Rectal smooth muscle tissue (tissue), 1 donor: ENCODE data around the gene CALM1.
"Not testable (repeated sequence)": the region's sequence is repeated elsewhere in the genome, so short reads cannot be mapped to it uniquely, and the experiment has no call there.

Source experiments
- H3K27ac ChIP-seq: one replicate; pipeline ENCODE4 v1.7.0; 2013; ENCODE audit warnings: low read depth, low read length, inconsistent platforms
- H3K27me3 ChIP-seq: one replicate; pipeline ENCODE4 v1.7.0; 2013; ENCODE audit warnings: low read length; ENCODE audit not compliant: control insufficient read depth, insufficient read depth
- H3K36me3 ChIP-seq: one replicate; pipeline ENCODE4 v1.7.0; 2013; ENCODE audit warnings: low read length; ENCODE audit not compliant: control insufficient read depth, insufficient read depth
- H3K4me1 ChIP-seq: one replicate; pipeline ENCODE4 v1.7.0; 2013; ENCODE audit warnings: low read length; ENCODE audit not compliant: control insufficient read depth, insufficient read depth
- H3K4me3 ChIP-seq: one replicate; pipeline ENCODE4 v1.7.0; 2013; ENCODE audit warnings: low read length
- H3K9ac ChIP-seq: one replicate; pipeline ENCODE4 v1.7.0; 2013; ENCODE audit warnings: low read length

The CALM1 gene

DNA sequence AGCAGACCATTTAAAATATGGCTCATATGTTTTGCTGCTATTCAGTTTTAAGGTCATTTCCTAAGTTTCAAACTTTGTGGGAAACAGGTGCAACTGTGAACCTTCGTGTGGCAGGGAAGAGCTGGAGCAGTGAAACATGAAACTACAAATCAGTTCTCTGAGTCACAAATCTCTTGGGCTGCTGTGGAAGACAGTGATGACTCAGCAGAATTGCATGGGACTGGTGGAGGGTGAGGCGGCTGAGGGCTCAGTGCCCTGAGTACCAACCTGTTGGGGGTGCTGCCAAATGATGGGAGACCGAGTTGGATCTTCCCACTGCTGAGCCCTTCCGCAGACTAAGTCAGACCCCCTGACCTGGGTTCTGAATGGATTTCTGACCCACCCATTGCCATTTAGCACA is 8.4 kb upstream of the CALM1 start:
- no peak overlapping the region for H3K9ac ChIP-seq
- no peak overlapping the region for H3K4me3 ChIP-seq
- H3K27ac ChIP-seq, result no peak overlapping the region
- H3K27me3 ChIP-seq, result no peaks in the 10 kb centered on the region
- H3K36me3 ChIP-seq, result no peaks in the 10 kb centered on the region
- peaks cover 11% of the 10 kb centered on the region for H3K4me1 ChIP-seq

DNA sequence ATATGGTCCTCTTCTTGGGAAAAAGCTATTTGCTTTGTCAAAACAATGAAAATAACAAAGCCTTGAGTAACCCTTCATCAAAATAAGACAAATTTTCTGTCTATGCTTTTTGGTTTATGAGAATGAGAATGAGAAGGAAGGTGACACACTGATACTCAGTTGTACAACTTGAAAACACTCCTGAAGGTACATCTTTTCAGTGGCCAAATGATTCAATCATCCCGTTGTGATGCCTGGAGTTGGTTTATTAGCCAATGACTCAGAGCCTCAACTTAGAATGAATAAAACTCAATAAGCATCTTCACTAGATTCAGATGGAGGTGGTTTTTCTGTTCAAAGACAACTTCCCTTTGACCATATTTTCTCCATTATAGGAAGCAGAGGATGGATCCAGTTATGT is 7.8 kb upstream of the CALM1 start:
- no peaks in the 10 kb centered on the region for H3K27me3 ChIP-seq
- H3K4me1 ChIP-seq, result peaks cover 9% of the 10 kb centered on the region
- no peak overlapping the region for H3K9ac ChIP-seq
- H3K36me3 ChIP-seq, result no peaks in the 10 kb centered on the region
- H3K4me3 ChIP-seq, result no peak overlapping the region
- H3K27ac ChIP-seq, result no peak overlapping the region

DNA sequence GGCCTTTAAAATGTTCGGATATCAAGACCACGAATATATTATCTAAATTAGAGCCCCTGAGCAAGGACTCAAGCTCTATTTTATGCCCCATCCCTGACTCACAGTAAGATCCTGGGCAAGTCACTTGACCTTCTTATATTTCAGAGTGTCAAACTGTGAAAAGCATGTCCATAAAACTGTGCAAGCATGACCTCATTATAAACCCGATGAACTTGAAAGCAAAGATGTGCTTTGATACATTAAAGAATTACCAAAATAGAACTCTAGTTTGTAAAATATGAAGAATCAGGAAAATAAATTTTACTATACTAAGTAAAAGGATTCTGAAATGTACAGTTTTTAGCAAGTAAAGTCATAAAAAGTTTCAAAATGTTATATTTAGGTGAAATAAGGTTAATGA is 2.9 kb upstream of the CALM1 start:
- Histone ChIP-seq H3K27ac (no peak overlapping the region), H3K4me3 (no peak overlapping the region), H3K4me1 (no peaks in the 10 kb centered on the region), H3K9ac (no peak overlapping the region), H3K36me3 (no peaks in the 10 kb centered on the region), H3K27me3 (no peaks in the 10 kb centered on the region)

DNA sequence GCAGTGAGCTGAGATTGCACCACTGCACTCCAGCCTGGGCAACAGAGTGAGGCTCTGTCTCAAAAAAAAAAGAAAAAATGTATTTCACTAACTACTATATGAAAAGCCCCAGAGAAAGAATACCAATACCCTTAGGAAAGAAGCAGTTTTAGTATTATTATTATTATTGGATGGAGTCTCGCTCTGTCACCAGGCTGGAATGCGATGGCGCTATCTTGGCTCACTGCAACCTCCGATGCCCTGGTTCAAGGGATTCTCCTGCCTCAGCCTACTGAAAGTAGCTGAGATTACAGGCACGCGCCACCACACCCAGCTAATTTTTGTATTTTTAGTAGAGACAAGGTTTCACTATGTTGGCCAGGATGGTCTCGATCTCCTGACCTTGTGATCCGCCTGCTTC is 2.0 kb upstream of the CALM1 start:
- not testable (repeated sequence) for H3K36me3 ChIP-seq, H3K4me1 ChIP-seq, H3K27ac ChIP-seq, H3K9ac ChIP-seq, H3K4me3 ChIP-seq, H3K27me3 ChIP-seq

DNA sequence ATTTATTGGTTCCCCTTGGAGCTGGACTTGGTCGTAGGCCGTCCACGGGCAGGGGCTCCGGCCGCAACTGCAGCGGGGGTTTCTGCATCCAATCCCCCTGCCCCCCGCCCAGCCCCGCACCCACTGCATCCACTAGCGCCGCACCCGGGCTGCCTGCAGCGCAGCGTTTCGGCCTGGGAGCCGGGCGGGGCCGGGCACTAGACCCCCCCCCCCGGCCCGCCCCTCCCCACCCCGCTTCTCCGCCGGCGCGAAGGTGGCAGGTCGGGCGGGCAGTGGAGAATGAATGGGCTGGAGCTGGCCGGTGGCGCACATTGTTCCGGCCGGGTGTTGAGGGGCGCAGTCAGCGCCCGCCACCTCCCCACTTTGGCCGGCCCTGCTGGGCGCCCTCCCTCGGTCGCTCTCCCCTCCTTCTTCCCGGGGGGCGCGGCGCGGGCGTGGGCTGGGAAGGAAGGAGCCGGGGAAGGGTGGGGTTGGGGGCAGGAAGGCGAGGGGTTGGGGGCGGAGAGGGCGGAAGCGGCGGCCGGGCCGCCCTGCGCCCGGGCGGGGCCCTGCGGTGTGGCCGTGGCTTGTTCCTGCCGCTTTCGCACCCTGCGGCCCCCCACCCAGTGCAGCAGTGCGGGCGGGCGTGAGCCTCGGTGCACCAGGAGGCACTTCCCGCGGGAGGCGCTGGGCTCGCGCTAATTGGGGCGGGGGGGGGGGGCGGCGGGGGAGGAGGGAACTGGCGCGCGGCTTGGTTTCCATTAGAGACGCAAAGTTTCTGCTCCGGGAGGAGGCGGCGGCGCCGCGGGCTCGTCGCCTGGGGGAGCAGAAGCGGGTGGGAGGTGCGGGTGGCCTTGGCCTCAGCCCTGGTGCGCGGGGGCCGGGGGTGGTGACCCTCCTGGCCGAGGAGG is 841 bp downstream of the CALM1 start:
- peaks cover 21% of the 10 kb centered on the region for H3K36me3 ChIP-seq
- peak overlapping the region; percentile 89 for H3K4me3 ChIP-seq
- H3K4me1 ChIP-seq, result peaks cover 30% of the 10 kb centered on the region
- H3K27me3 ChIP-seq, result no peaks in the 10 kb centered on the region
- peak overlapping the region; percentile 97 for H3K9ac ChIP-seq
- H3K27ac ChIP-seq, result peak overlapping the region; percentile 88

DNA sequence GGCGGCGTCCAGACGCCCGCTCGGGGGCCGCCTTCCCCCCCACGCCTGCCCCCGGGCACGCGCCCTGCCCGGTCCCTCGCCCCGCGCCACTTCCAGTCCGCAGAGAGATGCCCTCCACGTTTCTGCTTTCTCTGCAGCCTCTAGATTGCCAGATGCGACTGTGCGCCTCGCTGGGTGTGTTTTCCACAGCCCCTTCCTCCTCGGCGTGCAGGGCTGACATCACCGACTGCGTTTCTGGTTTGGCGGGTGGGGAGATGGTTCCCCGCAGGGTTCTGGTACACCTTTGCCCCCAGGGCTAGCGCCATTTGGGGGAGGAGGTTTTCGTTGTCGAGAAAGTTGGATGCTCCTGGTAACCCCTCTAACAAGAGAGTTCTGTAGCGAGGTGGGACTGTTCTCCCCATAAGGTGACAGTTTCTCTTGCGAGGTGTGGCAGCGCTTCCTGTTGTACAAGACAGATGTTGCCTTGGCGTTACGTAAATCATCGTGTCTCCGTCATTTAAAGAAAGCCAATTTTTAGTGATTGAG is 1.5 kb downstream of the CALM1 start:
- peaks cover 26% of the 10 kb centered on the region for H3K36me3 ChIP-seq
- peaks cover 34% of the 10 kb centered on the region for H3K4me1 ChIP-seq
- peak overlapping the region; percentile 97 for H3K9ac ChIP-seq
- peak overlapping the region; percentile 88 for H3K27ac ChIP-seq
- H3K4me3 ChIP-seq, result peak overlapping the region; percentile 89
- no peaks in the 10 kb centered on the region for H3K27me3 ChIP-seq

DNA sequence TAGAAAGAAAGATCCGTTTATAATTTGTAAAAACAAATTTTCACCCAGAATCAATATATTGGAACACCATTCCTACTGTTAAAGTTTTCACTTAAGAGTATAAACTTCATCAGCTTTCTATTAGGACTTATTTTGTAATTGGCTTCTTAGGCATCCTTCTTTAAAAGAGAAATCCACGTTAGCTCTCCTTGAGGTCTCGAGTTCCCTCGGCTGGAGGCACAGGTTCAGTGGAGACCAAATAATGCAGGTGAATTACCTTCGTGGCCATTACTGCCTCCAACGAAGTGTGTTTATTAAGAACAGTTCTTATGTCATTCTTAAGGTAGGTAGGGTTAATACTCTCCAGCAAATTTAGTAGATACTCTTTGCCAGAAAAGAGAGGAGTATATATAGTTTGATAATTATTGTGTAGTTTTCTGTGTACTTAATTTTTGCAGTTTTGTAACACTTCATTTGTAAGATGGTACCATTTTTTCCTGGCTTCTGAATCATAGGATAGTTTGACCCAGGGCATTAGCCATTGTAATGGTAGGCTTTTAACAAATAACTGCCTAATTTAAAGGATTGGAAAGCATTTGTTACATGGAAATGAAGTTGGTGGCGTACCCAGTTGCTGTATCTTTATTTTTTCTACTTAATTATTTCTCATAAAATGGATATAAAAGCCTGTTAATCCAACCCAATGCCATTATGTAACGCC is 2.2 kb downstream of the CALM1 start:
- Histone ChIP-seq H3K36me3 (peaks cover 31% of the 10 kb centered on the region), H3K4me3 (peak overlapping the region; percentile 89), H3K27me3 (no peaks in the 10 kb centered on the region), H3K9ac (no peak overlapping the region), H3K4me1 (peaks cover 40% of the 10 kb centered on the region), H3K27ac (peak overlapping the region; percentile 88)

DNA sequence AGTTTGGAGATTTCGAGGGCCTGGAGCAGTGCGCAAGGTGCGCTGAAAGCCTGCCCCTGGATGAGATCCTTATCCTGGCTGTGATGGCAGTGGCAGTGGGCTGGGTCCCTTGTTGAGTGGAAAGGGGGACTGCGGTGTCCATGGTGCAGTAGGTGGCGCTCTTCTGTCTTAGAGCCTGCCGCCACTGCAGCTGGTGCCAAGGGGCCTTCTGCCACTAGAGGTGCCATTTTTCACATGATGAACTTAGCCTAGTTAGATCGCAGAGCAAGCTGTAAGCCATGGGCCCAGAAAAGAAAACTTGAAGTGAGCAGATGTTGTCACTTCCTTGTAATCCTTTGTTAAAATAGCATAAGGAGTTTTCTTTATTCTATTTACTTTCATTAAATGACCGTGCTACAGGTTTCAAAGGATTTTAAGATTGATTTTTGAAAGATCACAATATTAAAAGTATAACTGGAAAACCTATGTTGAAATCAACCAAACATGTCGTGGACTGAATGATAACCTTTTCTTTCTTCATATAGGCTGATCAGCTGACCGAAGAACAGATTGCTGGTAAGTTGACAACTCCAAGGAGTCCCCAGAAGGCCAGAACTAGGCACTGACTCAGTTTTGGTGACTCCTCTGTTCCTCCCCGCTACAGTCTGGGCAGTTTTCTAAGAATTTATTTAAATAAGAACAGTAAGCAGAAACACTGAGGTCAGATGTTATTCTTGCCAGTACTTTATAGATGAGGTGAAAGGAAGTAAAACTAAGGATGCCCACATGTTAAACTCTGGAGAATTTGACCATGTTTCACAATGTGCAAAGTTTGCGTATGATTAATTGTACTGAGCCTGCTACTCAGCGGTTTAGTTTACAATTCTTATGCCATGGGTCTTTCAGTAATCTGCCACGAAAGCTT is 3.0 kb downstream of the CALM1 start:
- H3K27ac ChIP-seq, result peak overlapping the region; percentile 88
- H3K27me3 ChIP-seq, result no peaks in the 10 kb centered on the region
- H3K4me3 ChIP-seq, result peak overlapping the region; percentile 89
- H3K36me3 ChIP-seq, result peaks cover 38% of the 10 kb centered on the region
- peaks cover 42% of the 10 kb centered on the region for H3K4me1 ChIP-seq
- H3K9ac ChIP-seq, result no peak overlapping the region

DNA sequence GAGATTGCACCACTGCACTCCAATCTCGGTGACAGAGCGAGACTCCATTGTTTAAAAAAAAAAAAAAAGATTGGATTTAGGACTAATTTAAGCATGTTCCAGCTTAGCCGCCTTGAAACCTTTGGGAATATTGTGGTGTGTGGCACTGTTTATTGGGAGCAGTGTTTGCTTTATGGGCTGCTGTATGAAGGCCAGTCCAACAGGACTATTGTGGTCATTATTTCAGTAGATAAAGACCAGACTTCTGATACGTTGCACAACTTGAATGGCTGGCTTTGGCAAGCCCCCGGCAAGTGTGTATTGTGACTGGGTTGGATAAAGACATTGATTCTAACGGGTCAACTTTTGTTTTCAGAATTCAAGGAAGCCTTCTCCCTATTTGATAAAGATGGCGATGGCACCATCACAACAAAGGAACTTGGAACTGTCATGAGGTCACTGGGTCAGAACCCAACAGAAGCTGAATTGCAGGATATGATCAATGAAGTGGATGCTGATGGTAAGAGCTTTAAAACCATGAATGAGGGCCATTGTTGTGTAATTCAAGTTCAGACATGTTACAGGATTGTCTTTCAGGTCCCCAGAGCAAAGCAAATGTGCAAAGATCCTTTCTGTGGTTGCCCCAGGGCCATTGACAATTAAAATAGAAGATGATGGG is 4.2 kb downstream of the CALM1 start:
- peak overlapping the region; percentile 88 for H3K27ac ChIP-seq
- no peak overlapping the region for H3K9ac ChIP-seq
- H3K4me1 ChIP-seq, result peaks cover 52% of the 10 kb centered on the region
- H3K4me3 ChIP-seq, result peak overlapping the region; percentile 2
- no peaks in the 10 kb centered on the region for H3K27me3 ChIP-seq
- peaks cover 46% of the 10 kb centered on the region for H3K36me3 ChIP-seq

DNA sequence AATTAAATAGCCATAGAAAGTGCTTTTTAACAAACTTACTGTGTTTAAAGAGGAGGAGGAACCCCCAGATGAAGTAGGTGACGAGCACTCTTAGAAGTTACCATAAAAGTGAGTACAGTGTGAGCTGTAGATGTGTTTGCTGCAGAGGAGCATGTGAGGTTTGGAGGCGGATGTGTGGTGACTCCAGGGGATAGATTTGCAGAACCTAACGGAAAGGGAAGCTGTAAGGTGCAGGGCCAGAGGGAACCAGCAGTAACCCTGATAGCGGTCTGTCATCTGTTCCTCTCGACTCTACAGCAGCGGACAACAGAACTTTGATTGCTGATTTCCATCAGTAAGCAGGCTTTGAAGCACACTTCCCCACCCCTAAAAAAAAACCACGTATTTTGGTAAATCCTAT is 5.2 kb downstream of the CALM1 start:
- H3K4me1 ChIP-seq, result peaks cover 62% of the 10 kb centered on the region
- peak overlapping the region; percentile 88 for H3K27ac ChIP-seq
- no peaks in the 10 kb centered on the region for H3K27me3 ChIP-seq
- peaks cover 46% of the 10 kb centered on the region for H3K36me3 ChIP-seq
- H3K9ac ChIP-seq, result no peak overlapping the region
- no peak overlapping the region for H3K4me3 ChIP-seq

DNA sequence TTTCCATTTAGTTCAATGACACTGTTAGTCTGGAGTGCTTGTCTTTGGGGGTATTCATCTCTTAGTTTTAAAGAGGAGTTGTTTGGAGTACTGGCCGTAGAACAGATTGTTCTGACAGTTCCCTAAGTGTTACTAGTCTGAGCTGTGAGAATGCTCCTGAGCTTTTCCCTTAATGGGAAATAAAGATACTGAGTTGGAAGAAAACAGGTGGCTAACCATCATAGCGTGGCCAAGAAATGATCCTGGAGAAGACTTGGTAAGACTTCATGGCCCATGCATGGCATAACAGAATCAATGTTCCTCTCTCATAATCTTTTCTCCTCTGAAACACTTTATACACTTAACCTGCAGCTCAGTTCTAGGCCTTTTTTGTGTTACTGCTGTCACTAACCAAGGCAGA is 6.2 kb downstream of the CALM1 start:
- Histone ChIP-seq H3K4me1 (peaks cover 69% of the 10 kb centered on the region), H3K27ac (peak overlapping the region; percentile 88), H3K9ac (no peak overlapping the region), H3K27me3 (no peaks in the 10 kb centered on the region), H3K4me3 (no peak overlapping the region), H3K36me3 (peaks cover 46% of the 10 kb centered on the region)
